EH (cell line): ENCODE data around the gene TMEM185B.
"Not testable (repeated sequence)": the region's sequence is repeated elsewhere in the genome, so short reads cannot be mapped to it uniquely, and the experiment has no call there.

Experiments used
- DNase-seq: peaks from one replicate; pipeline ENCODE4 v3.0.0-alpha.2; 2015; ENCODE audit warnings: low read depth

Gene TMEM185B

DNA sequence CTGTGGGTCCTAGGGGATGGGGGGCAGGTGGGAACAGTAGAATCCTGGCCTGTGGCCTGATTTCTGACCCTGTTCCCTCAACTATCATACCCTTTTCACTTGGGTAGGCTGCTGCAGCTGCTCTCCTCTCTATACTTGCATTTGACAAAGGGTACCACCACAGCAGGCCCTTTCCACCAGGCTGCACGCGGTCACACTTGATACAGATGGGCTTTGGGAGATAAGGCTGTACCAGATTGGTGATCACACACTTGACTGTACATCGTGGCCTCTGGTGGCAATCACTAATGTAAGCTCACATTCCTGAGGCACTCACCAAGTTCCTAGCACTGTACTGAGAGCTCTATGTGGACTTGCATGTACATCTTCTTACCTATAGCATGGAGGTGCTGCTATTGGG, 27.9 kb upstream of the TMEM185B start:
- no peak for DNase-seq

DNA sequence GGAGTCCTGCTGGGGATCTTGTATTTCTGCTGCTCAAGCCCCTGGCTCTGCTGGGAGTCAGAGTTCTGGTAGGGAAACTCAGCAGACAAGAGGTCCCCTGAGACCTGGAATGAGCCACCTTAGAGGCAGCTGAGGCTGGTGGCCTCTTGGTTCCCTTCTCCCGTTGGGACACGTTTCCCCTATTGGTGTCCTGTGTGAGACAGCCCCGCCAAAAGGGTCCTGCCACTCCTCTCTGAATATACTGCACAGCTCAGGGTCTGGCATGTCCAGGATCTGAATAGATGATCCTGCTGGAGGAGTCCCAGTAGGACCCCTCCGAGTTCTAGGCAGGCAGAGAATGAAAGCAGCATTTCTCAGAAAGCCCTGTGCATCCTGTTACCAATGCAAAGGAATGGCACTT, 27.4 kb upstream of the TMEM185B start:
- DNase-seq, result no peak

DNA sequence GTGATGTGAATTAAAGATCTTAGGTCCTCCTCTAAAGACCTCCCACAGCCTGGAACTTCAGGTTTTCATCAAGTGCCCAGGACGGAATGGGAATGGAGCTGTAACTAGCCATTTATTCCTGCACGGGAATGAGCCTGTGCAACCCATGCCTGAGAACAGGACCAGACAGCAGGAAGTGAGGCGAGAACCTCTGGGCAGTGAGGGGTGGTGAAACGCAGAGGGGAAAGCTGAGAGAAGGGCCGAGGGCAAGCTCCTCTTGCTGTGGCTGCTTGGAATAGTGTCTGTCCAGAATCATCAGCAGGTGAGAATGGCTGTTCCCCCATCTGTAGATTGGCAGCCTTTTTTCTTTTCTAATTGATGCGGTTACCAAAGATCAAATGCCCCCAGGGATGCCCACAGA, 24.7 kb upstream of the TMEM185B start:
- DNase-seq, result no peak

DNA sequence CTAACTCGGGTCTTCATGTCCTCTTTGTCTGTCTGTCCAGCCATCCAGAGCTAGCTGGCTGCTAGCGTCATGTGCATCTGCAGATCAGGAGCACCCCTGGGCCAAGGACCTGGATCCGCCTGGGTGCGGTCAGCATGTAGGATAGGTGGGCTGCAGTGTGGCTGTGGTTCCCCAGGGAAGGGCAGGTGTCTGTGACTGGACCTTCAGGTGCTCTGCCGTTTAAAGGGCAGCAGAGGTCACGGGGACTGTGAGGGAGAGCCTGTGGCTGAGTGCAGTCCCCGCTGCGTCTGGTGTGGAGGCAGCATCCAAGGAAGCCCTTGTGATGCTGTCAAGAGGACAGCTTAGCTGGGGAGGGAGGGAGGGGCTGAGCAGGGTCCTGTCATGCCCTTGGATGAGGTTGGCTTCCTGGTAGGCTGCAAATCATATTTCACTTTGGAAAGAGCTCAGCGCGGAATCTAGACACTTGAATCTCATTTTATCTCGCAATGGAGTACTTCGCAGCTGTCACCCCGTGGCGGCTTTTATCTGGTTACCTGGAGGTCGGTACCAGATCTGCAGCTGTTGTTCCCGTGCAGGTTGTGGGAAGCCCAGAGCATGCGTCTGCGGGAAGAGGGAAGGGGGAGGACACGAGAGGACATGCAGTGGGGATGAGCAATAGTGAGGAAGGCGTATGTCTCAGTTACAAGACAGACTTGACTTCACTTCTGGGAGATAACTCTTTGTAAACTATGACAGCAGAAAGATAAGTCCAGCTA, 23.5 kb upstream of the TMEM185B start:
- DNase-seq, result peak; percentile 25

DNA sequence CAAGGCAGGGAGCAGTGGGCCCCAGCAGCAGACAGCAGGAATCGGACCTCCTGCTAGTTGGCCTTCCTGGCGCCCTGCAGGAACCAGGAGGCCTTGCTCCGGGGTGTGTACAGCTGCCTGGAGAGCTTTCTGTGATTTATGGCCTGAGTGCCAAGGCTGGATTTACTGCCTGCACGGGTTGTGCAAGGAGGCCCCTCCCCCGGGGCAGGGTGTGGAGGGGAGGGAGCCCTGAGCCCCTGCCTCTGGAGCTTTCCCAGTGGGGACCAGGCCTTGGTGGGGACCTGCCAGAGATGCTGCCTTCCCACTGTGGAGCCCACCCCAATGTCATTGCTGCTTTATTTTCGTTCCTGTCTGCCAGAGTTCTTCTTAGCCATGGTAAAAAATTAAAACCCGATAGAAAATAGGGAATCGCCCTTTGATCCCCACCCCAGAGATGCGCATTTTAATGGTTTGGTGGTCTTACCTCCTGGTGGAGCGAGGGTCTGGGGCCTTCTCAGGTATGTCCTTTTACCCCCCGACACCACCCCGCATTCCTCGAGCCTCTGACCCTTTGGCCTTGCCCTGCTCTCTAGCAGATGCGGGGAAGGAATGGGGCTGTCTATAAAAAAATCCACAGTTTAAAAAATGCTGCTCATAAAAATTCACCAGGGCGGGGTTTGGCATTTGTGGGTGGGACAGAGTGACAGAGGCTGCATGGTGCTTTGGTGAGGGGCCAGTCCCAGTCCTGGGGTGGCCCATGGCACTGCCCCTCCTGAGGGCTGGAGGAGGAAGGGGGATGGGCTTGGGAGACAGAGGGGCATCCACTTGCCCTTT, 22.5 kb upstream of the TMEM185B start:
- peak; percentile 76 for DNase-seq

DNA sequence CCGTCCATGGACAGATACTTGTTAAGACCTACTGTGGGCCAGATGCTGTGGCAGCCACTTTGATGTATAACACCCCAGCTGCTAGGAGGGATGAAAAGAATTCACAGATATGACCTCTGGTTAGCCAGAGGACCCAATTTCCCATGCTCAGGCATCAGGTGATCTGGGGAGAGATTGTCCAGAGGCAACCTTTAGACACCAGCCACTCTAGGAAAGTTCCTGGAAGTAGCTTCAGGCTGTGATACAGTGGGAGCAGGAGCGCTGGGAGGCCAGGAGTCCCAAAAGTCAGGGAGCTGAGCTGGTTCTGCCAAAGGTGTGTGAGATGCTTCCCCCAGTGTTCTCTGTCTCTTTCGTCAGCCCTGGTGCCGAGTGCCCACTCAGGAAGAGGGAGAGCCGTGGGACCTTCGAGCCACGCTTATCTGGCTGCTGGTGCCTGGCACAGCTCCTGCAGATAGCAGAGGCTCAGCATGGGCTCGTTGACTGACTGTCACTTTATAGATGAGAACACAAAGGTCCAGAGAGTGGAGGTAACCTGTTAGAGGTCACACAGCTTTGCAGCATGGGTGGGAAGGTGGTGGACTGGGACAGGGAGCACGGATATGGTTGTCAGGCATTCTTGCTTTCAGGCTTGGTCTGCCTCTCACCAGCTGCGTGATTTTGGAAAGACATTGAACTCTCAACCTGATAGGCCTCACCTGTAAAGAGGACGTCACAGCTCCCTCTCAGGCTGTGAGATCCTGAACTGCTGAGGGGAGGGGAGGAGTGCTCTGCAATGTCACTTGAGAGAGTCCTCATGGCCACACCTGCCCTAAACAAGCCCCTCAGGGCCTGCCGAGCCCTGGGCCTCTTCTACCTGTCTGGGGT, 21.7 kb upstream of the TMEM185B start:
- DNase-seq, result no peak

DNA sequence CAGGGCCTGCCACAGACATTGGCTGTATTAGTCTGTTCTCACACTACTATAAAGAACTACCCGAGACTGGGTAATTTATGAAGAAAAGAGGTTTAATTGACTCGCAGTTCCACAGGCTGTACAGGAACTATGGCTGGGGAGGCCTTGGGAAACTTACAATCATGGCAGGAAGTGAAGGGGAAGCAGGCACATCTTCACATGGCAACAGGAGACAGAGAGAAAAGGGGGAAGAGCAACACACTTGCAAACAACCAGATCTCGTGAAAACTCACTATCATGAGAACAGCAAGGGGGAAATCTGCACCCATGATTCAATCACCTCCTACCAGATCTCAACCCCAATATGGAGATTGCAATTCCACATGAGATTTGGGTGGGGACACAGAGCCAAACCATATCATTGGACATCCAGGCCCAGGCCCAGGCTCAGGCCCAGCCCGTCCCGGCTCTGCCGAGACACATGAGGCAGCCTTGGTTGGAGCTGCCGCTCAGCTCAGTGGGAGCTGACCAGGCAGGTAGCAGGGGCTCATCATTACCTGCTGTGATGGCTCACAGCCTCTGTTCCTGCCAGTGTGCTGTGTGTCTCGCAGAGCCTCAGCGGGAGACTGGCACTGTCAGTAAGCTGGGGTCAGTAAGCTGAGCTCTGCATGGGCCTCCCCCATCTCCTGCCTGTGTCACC, 20.8 kb upstream of the TMEM185B start:
- DNase-seq, result no peak

DNA sequence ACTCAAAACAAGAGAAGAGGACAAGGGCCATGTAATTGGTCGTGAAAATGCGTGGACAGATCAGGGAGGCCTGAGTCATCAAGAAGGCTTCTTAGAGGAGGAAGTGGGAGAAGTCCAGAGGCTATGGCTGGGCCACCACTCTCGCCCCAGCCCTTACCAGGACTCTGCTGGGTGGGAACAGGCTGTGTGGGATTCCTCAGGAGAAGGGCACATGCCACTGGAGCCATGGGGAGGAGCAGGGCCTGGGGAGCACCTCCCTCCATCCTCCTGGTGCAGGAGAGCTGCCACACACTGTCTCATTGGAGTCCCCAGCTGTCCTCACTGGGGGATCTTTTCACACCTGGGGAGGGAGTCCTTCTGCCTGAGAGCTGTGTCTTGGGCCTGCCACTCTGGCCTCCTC, 20.0 kb upstream of the TMEM185B start:
- DNase-seq, result peak; percentile 79

DNA sequence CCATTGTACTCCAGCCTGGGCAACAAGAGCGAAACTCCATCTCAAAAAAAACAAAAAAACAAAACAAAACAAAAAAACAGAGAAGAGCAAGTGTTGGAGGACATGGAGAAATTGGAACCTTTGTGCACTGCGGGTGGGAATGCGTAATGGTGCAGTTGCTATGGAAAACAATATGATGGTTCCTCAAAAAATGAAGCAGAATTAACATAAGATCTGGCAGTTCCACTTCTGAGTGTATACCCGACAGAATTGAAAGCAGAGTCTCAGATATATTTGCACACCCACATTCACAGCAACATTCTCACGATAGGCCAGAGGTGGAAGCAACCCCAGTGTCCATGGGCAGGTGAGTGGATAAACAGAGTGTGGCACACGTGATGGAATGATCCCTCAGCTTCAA, 18.5 kb upstream of the TMEM185B start:
- no peak for DNase-seq

DNA sequence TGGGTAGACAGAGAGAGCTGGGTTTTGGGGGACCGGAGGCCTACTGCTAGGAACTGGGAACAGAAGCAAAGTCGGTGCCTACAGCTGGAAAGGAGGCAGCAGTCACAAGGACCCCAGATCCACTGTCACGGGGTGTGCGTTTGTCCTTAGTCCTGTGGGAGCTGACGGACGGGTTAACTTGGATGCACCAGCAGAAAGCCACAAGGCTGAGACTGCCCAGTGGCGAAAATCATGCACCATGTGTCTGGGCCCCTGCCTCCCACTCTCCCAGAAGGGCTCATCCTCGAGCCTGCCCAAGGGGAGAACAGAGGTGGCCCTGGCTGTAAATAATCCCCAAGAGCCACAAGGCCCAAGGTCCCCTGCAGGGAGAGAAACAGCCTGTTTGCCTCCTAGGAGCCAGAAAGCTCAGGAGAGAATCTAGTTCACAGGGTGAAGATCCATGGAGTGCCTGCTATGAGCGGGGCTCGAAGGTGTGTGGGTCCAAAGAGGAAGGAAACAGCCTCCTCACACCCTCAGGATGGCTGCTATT, 17.8 kb upstream of the TMEM185B start:
- DNase-seq, result no peak

DNA sequence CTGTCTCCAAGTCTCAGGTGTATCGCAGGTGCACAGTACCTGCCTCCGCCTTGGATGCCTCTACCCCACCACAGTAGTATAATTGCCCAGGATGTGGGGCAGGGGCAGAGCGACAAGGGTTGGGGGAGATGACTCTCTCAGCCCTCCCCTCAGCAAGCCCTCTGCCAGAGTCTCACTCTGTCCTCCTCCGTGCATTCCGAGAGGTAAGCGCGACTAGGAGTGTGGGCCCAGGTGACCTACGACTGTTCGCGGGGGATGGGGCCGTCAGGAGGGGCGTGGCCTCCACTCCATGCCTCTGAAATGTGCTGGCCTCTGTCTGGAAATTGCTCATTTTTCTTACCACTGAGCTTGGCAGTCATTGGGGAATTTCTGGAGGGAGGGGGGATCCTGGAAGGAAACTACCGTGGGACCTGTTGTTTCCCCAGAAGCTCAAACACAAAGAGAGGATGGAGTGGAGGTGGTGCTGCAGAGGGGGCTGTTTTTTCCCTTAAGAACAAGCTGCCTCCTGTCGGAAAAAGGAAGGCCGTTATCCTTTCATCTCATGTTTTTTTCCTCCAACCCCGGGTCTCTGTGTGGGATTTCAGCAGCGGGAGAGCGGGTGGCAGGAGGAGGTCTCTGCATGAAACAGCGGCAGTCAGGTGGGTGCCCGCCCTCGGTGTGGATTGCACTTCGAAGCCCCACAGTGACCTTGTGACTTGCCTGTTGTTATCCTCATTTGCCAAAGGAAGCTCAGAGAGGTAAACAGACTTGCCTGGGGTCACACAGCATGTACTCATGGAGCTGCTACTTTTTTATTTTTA, 16.5 kb upstream of the TMEM185B start:
- peak; percentile 91 for DNase-seq

DNA sequence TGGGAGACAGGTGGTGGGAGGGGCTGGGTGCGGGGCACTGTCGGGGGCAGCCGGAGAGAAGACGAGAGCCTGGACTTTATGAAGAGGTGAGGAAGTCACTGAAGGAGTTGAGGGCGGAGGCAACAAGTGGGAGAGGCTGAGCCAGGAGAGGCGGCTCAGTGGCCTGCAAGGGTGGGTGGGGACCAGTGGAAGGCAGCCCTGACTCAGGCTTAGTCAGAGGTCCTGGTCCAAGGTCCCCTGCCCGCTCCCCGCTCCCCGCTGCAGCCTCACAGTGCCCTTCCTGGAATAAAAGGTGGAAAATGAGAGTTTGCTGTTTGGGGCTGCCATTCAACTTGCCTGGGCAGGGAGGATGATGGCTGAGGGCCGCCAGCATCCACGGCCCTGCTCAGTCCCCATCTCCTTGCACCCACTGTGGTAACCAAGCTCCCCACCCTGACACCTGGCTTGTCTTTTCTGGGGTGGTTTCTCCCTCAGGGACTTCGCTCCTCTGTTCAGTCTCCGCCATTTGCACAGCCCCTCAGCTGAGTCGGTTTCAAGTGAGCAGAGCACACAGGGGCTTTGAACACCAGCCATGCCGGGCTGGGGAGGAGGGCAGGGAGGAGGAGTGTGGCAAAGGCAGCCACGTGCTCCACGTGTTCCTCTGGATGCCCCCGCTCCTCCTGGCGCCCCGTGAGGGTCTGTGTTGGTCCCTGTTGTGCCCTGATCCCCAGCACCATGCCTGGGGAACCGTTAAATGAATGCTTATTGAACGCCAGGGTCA, 15.7 kb upstream of the TMEM185B start:
- DNase-seq, result peak; percentile 90

DNA sequence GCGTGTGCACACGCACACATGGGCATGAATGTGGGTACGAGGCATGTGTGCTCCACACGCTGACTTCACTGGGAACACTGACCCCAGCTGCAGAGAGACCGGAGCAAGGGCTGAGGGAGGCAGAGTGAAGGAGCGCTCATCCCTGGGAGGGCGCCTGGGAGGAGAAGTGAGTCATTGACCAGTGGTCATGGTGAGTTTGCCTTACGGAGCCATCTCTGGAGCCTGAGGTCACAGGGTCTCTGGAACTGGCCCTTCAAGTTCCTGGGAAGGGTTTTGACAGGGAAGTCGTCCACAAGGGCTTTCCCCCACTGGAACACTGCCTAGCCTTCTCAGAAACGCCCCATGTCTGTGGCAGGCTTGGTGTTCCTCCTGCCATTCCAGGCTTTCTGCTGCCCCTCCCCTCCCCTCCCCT, 14.3 kb upstream of the TMEM185B start:
- peak; percentile 88 for DNase-seq

DNA sequence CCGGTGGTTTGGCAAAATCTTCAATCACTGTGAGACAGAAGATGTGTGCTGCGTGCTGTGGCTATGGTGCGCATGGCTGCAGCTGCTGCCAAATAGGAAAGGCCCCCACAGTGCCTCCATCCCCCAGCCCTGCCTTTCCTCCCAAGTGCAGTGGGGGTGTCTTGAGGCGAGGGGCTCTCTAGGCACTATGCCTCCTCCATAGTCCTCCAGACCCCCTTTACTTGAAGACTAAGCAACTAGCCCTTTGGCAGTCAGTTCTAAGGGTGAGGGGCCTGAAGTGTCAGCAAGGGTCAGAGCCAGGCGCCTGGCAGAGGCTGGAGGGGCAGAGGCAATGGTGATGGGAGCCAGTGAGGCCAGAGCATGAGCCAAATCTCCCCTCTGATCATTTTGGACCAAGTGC, 13.6 kb upstream of the TMEM185B start:
- no peak for DNase-seq

DNA sequence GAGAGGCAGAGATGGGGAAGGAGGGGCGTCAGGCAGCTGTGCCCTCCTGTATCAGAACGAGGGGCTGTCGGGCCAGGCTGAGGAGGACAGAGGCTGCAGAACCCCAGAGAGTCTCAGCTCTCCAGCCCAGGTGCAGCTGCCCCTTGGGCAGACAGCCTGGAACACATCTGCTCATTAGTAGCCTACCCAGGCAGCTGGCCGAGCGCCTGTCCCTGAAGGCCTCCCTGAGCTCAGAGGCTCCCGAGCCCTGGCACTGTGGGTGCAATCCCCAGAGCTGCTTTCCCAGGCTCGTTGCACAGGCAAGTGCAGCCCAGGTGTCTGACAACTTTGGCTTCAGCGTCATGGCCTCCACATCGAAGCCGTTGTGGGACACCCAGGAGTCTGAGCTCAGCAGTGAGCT, 13.1 kb upstream of the TMEM185B start:
- no peak for DNase-seq

DNA sequence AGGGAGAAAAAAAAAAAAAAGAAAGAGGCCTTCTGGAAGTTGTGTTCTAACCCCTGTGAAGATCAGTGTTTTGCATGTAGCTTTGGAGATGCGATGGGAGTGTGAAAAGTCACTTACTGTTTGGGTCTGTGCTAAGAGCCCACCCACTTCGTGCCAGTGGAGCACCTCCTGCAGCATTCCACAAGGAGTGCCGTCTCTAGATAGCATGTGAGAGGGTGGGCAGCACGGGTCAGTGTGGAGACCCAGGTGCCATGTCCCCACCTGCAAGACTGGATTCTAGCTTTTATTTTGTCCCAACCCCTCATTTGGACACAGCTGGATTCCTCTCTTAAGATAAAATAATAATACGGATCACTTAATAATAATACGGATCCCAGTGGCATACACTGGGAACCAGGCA, 12.5 kb upstream of the TMEM185B start:
- no peak for DNase-seq

DNA sequence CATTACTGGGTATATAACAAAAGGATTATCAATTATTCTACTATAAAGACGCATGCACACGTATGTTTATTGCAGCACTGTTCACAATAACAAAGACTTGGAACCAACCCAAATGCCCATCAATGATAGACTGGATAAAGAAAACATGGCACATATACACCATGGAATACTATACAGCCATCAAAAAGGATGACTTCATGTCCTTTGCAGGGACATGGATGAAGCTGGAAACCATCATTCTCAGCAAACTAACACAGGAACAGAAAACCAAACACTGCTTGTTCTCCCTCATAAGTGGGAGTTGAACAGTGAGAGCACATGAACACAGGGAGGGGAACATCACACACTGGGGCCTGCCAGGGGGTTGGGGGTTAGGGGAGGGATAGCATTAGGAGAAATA, 12.0 kb upstream of the TMEM185B start:
- DNase-seq, result not testable (repeated sequence)

DNA sequence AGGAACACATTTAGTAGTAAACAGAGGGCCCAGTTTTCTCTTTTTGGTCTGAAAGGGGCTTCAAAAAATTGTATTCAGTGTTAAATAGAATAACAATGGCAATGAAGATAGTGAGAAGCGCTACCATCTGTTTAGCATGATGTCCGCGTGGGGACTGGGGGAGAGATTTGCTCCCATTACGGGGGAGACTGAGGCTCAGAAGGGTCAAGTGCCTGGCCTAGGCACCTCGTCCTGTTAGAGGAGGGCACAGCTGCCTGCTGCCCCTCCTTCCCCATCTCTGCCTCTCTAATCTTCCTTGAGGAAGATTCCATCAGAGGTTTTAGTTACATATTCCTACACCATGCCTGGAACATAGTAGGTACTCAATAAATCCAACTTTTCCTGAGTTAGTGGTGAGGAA, 10.1 kb upstream of the TMEM185B start:
- DNase-seq, result no peak

DNA sequence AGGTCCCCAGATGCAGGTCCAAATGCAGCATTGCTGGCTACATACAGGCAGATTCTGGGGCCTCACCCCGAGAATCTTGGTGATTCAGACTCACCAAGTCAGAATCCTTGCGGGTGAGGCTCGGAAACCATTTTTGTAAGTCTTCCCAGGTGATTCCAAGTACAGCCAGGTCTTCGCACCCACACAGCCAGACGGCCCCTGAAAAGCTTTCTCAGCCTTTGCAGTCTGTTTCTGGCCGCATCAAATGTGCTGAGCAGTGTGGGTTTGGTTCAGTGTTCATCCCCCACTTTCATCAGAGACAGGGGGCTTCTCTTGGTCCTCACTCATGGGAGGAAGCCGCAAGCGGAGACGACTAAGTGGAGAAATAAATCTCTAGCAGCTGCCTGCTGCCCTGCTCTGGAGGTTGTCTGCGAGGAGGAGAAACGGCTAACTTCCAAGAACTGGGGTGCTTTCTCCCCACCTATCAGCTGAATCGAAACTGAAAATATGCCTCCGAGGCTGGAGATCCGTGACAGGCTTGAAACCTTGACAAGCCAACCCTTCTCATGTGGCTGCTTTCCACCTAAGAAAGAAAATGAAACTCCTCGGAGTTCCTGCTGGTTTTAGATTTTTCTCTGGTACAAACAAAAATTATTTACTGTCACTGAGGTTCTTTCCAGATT, 8.9 kb upstream of the TMEM185B start:
- no peak for DNase-seq

DNA sequence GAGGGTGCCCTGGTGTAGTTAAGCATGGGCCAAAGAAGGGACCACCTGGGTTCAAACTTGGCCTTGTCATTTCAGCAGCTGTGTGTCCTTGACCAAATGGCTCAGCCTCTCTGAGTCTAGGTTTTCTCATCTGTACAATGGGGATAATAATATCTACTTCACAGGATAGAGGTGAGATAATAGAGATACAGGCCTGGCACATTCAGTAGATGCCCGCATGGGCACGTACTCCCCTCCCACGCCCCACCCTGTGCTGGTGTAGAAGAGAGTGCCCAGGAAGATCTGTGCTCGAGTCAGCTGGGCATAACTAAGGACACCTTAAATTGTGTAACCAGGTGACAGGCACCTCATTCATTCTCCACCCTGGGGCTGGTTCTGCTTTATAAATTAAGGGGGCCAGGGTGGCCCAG, 8.4 kb upstream of the TMEM185B start:
- DNase-seq, result no peak
